Activated CD4-positive, alpha-beta memory T cell treated with anti-CD3 and anti-CD28 coated beads for 36 hours (primary cell): ENCODE measurements around the gene CKAP2L. TPM values are rescaled to one million over a fixed set of nuclear protein-coding genes. Genes with fewer than 3 reads are reported as not detected.
A peak's percentile ranks its signal among the peaks of the same experiment; 100 is the strongest.
"Not testable (repeated sequence)": the region's sequence is repeated elsewhere in the genome, so short reads cannot be mapped to it uniquely, and the experiment has no call there.

ENCODE experiments used
- CTCF ChIA-PET: fragments of 350-600 bp; sonication (Branson Sonifier 250); formaldehyde crosslinking; loops from one replicate; lab custom pipeline; 2021; ENCODE audit warnings: antibody characterized with exemption, inconsistent platforms; lab: Charles Lee
- POLR2A ChIA-PET: fragments of 350-600 bp; sonication (Branson Sonifier 250); formaldehyde crosslinking; loops from one replicate; lab custom pipeline; 2021; ENCODE audit warnings: antibody characterized with exemption; lab: Charles Lee
- DNase-seq: peaks from one replicate; pipeline ENCODE4 v3.0.0-alpha.2; 2020
- H3K27ac Mint-ChIP-seq: one replicate; pipeline ENCODE4 v1.8.0; 2021; ENCODE audit warnings: mixed read lengths
- H3K27me3 Mint-ChIP-seq: one replicate; pipeline ENCODE4 v1.8.0; 2021; ENCODE audit warnings: mixed read lengths
- H3K36me3 Mint-ChIP-seq: one replicate; pipeline ENCODE4 v1.8.0; 2021; ENCODE audit warnings: mixed read lengths
- H3K4me1 Mint-ChIP-seq: one replicate; pipeline ENCODE4 v1.8.0; 2021; ENCODE audit warnings: low read depth, mixed read lengths
- H3K4me3 Mint-ChIP-seq: one replicate; pipeline ENCODE4 v1.8.0; 2021; ENCODE audit warnings: mild to moderate bottlenecking, mixed read lengths
- H3K9me3 Mint-ChIP-seq: one replicate; pipeline ENCODE4 v1.8.0; 2021; ENCODE audit warnings: mixed read lengths
- intact Hi-C: fragments of 100-400 bp; cut with micrococcal nuclease; formaldehyde crosslinking; loops from one replicate; pipeline ENCODE4 v1.15.1; 2023
- total RNA-seq, 2 experiments: library from RNA; stranded (reverse); gene quantifications; one replicate each; pipeline ENCODE4 v1.2.3, GENCODE V29; 2021

The CKAP2L gene
- total RNA-seq, 2 experiments from 2014 or later = 42.1 to 46.1 TPM

DNA sequence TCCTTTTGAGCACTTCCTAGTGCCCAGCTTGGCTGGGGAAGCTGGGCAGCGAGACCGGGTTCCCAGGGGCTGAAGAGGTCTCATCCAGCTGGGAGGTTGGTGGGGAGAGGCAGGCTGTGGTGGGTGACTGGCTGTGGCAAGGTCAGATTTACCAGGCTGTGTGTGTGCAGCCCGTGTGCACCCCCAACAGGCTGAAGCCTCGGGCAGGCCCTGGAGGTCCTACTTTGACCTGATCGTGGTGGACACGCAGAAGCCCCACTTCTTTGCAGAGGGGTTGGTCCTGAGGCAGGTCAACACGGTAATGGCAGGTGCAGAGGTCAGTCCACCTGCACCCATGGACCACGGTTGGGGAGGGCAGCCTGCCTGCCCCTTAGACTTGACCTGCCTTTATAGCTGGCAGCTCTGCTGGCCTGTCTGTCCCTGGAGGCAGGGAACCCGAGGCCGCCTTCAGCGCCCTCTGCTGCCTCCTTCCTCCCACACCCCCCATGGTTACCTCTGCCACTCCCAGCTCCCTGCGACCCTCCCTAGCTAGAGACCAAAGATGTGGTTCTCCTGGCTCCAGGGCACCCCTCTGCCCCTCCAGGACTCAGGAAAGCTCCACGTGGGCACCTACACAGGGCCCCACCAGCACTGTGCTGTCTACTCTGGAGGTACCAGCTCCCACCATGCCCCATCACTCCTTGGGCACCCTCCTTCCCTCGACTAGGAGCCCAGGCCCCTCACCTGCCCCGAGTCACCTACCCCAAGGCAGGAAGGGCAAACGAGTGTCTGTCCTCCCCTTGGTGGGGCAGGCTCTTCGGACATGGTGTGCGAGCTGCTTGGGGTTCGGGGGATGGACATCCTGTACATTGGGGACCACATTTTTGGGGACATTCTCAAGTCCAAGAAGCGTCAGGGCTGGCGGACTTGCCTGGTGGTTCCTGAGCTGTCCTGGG lies 39.6 kb downstream of the CKAP2L start:
- H3K4me3 Mint-ChIP-seq = no peak overlapping the region
- no peaks in the 10 kb centered on the region for H3K9me3 Mint-ChIP-seq
- no peak overlapping the region for H3K27ac Mint-ChIP-seq
- peak; percentile 40 for DNase-seq
- no peaks in the 10 kb centered on the region for H3K36me3 Mint-ChIP-seq
- ChIA-PET CTCF (interaction anchor here (0.5 to 8.3 kb wide), 17 partner anchors 13 to 1213 kb away, joined by 3 to 212 read pairs (median 16); partner anchors contain the start of genes CHCHD5 and SLC20A1), POLR2A (no interaction called here)
- no peaks in the 10 kb centered on the region for H3K27me3 Mint-ChIP-seq
- H3K4me1 Mint-ChIP-seq = no peaks in the 10 kb centered on the region
- intact Hi-C loops = loop anchor here (5.0 kb wide), 1 partner anchor 78 kb away; the partner anchor contains the start of gene SLC20A1

DNA sequence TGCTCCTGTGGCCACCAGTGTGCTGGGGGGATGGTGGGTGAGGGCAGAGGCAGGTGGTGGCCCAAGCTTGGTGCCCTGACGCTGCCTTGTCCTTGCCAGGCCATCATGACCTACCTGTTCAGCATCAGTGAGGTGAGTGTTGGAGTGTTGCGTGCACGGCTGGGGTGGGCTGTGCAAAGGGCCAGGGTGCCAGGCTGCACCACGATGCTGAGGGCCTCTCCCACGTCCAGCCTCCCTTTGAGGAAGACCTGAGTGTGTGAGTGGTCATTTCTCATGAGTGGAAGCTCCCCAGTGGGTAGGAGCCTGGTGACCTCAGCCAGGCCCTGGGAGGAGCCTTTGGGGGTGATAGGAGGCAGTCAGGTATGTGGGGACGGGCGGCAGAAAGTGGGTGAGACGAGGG lies 40.4 kb downstream of the CKAP2L start:
- Mint-ChIP-seq H3K9me3 (no peaks in the 10 kb centered on the region), H3K4me3 (no peak overlapping the region), H3K27ac (no peak overlapping the region), H3K27me3 (no peaks in the 10 kb centered on the region), H3K4me1 (no peaks in the 10 kb centered on the region), H3K36me3 (no peaks in the 10 kb centered on the region)
- CTCF ChIA-PET = interaction anchor here (1.1 to 8.3 kb wide), 9 partner anchors 14 to 219 kb away, joined by 3 to 212 read pairs (median 34); partner anchors contain the start of gene SLC20A1
- intact Hi-C loops = no loop called here
- POLR2A ChIA-PET = no interaction called here
- no peak for DNase-seq

GRCh38 chr2:112723547-112723940 lies 40.9 kb downstream of the CKAP2L start:
- H3K4me3 Mint-ChIP-seq = no peak overlapping the region
- no peaks in the 10 kb centered on the region for H3K4me1 Mint-ChIP-seq
- no peaks in the 10 kb centered on the region for H3K9me3 Mint-ChIP-seq
- H3K27ac Mint-ChIP-seq = no peak overlapping the region
- intact Hi-C loops = no loop called here
- H3K27me3 Mint-ChIP-seq = no peaks in the 10 kb centered on the region
- ChIA-PET POLR2A (no interaction called here), CTCF (interaction anchor here (1.0 to 8.3 kb wide), 3 partner anchors 63 to 219 kb away, joined by 3 to 193 read pairs (median 41); no protein-coding TSS in a partner anchor)
- DNase-seq = no peak
- H3K36me3 Mint-ChIP-seq = no peaks in the 10 kb centered on the region

DNA sequence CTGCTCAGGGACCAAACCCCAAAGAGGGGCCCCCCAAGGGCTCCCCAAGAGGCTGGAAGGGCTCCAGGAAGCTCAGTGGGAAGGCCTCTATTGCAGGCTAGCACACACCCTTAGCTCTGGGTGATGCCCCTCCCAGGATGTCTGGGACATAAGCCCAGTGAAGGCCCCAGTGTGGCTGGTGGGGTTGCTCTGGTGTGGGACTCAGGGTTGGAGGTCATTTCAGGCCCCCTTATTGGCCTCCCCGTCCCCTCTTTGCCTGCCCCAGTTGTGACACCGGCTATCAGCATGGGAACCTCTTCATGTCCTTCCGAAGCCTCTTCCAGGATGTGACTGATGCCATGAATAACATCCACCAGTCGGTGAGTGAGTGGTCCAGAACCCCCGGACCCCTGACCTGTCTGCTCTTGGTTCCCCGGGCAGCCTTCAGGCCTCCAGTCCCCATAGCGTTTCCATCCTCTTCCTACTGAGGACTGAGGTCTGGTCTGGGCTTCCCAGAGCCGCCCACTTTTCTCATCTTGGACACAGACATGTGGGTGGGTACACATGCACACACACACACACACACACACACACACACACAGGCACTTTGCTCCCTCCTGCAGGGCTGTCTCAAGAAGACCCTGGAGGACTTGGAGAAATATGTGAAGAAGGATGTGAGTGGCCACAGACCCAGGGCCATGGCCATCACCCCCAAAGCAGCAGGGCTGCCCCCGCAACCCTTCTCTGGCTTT lies 41.4 kb downstream of the CKAP2L start:
- intact Hi-C loops = no loop called here

GRCh38 chr2:112721819-112722522 lies 42.4 kb downstream of the CKAP2L start:
- Mint-ChIP-seq H3K27ac (no peak overlapping the region), H3K36me3 (no peaks in the 10 kb centered on the region), H3K4me3 (no peak overlapping the region), H3K9me3 (no peaks in the 10 kb centered on the region), H3K4me1 (no peaks in the 10 kb centered on the region), H3K27me3 (no peaks in the 10 kb centered on the region)
- ChIA-PET CTCF (interaction anchor here (0.9 kb wide), 1 partner anchor 34 kb away, joined by 3 read pairs; no protein-coding TSS in a partner anchor), POLR2A (no interaction called here)
- DNase-seq = no peak
- intact Hi-C loops = no loop called here

More for the DNA sequence above, 41.4 kb downstream of the CKAP2L start:
- ChIA-PET POLR2A (no interaction called here), CTCF (interaction anchor here (1.0 to 8.3 kb wide), 2 partner anchors 63 to 121 kb away, joined by 3 to 193 read pairs; no protein-coding TSS in a partner anchor)
- Mint-ChIP-seq H3K36me3 (no peaks in the 10 kb centered on the region), H3K9me3 (no peaks in the 10 kb centered on the region), H3K4me1 (no peaks in the 10 kb centered on the region), H3K27ac (no peak overlapping the region), H3K27me3 (no peaks in the 10 kb centered on the region), H3K4me3 (no peak overlapping the region)
- DNase-seq = no peak

DNA sequence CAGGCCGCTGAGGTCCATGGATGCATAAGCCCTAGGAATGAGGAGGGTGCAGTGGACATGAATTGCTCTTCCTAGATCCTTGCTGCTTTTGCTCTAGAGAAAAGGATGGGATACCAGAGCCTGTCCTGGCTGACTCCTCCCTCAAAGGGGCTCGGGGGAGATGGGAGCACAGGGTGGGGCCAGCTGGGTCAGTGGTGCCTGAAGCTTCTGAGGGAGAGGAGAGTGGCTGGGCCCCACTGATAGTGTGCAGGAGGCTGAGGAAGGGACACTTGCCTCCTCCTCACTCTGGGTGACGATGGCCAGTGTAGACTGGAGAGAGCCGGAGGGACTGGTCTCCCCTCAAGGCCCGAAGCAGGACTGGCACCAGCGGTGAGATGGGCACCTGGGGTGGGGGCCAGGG lies 43.6 kb downstream of the CKAP2L start, which contains the start of gene NT5DC4:
Gene NT5DC4 (plus strand): TSS at position 236 of the 400 bp plus-strand sequence. CDS start 60 bp downstream, at position 296.
- no peak for DNase-seq
- Mint-ChIP-seq H3K27ac (no peak within 1 kb of the TSS), H3K36me3 (no peaks in the 10 kb centered on the region), H3K4me1 (no peaks in the 10 kb centered on the region), H3K27me3 (no peaks in the 10 kb centered on the region), H3K9me3 (no peaks in the 10 kb centered on the region), H3K4me3 (no peak within 1 kb of the TSS)
- intact Hi-C loops = no loop called here
- POLR2A ChIA-PET = no interaction called here
- CTCF ChIA-PET = no interaction called here

- H3K36me3 Mint-ChIP-seq = no peaks in the 10 kb centered on the region
- no peak for DNase-seq
- no peak overlapping the region for H3K27ac Mint-ChIP-seq
- CTCF ChIA-PET = interaction anchor here (1.4 to 1.5 kb wide), 2 partner anchors 8 to 93 kb away, joined by 5 to 7 read pairs; no protein-coding TSS in a partner anchor
- H3K4me3 Mint-ChIP-seq = no peak overlapping the region
- H3K9me3 Mint-ChIP-seq = no peaks in the 10 kb centered on the region
- no peaks in the 10 kb centered on the region for H3K4me1 Mint-ChIP-seq
- H3K27me3 Mint-ChIP-seq = no peaks in the 10 kb centered on the region
- POLR2A ChIA-PET = no interaction called here
- intact Hi-C loops = no loop called here
These were observed 45.5 kb downstream of the CKAP2L start for GRCh38 chr2:112718863-112719370.

DNA sequence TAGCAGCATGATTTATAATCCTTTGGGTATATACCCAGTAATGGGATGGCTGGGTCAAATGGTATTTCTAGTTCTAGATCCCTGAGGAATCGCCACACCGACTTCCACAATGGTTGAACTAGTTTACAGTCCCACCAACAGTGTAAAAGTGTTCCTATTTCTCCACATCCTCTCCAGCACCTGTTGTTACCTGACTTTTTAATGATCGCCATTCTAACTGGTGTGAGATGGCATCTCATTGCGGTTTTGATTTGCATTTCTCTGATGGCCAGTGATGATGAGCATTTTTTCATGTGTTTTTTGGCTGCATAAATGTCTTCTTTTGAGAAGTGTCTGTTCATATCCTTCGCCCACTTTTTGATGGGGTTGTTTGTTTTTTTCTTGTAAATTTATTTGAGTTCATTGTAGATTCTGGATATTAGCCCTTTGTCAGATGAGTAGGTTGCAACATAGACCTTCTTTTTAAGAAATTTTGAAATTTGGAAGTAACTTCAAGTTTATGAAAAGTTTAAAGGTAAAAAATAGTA lies 47.5 kb downstream of the CKAP2L start:
- DNase-seq, H3K27me3 Mint-ChIP-seq, POLR2A ChIA-PET, H3K9me3 Mint-ChIP-seq, H3K36me3 Mint-ChIP-seq, H3K27ac Mint-ChIP-seq, H3K4me1 Mint-ChIP-seq, intact Hi-C loops, H3K4me3 Mint-ChIP-seq, CTCF ChIA-PET: not testable (repeated sequence)

GRCh38 chr2:112716094-112716493 lies 48.3 kb downstream of the CKAP2L start:
- H3K27ac Mint-ChIP-seq, intact Hi-C loops, H3K4me1 Mint-ChIP-seq, H3K9me3 Mint-ChIP-seq, POLR2A ChIA-PET, H3K36me3 Mint-ChIP-seq, CTCF ChIA-PET, H3K27me3 Mint-ChIP-seq, DNase-seq, H3K4me3 Mint-ChIP-seq: not testable (repeated sequence)

GRCh38 chr2:112714836-112715631 lies 49.4 kb downstream of the CKAP2L start:
- Mint-ChIP-seq H3K36me3 (no peaks in the 10 kb centered on the region), H3K4me1 (peaks cover 9% of the 10 kb centered on the region), H3K27ac (no peak overlapping the region), H3K4me3 (no peak overlapping the region), H3K27me3 (peaks cover 3% of the 10 kb centered on the region), H3K9me3 (no peaks in the 10 kb centered on the region)
- intact Hi-C loops = no loop called here
- DNase-seq = no peak
- CTCF ChIA-PET = no interaction called here
- POLR2A ChIA-PET = no interaction called here
